A549 (cell line): ENCODE data around the gene INTS4. TPM values are rescaled to one million over a fixed set of nuclear protein-coding genes. Genes with fewer than 3 reads are reported as not detected.

Source experiments
- ATAC-seq, 2 experiments: fragments of 200-7000 bp in 1 of 2; fragments of >200 bp in 1 of 2; cut with Nextera tagmentation in 1 of 2; cut with Tn5 transposase in 1 of 2; 3 replicates each; pipeline versions ENCODE4 v1.8.0 to v1.9.1; 2018 to 2020; ENCODE audit warnings: mild to moderate bottlenecking in 1 of 2, moderate library complexity in 1 of 2
- CTCF ChIA-PET: fragments of 300-600 bp; sonication (Branson Sonifier 250); formaldehyde crosslinking; extraction: SDS; loops from one replicate; lab custom pipeline; 2021; ENCODE audit warnings: antibody characterized with exemption, inconsistent platforms; lab: Yijun Ruan, JAX
- POLR2A ChIA-PET: fragments of 350-600 bp; formaldehyde crosslinking; extraction: SDS; loops from one replicate; lab custom pipeline; 2021; ENCODE audit warnings: antibody characterized with exemption, inconsistent platforms; lab: Yijun Ruan, JAX
- DNase-seq, 2 experiments: peaks; one replicate each; pipeline versions ENCODE4 v3.0.0 to v3.0.0-alpha.2; 2011 to 2016; ENCODE audit warnings: low read depth in 1 of 2, low spot score in 1 of 2
- FAIRE-seq: peaks from 2 replicates; lab custom pipeline; 2011; peaks lifted over from hg19 to GRCh38; lab: Jason Lieb, UNC
- H3K27ac ChIP-seq, 2 experiments: fragments of >200 bp; sonication (Bioruptor Twin); formaldehyde crosslinking; 3 replicates each; pipeline ENCODE4 v1.5.1; 2016 to 2017
- H3K4me1 ChIP-seq: fragments of >200 bp; sonication (Bioruptor Twin); formaldehyde crosslinking; 3 replicates; pipeline ENCODE4 v1.6.1; 2016
- H3K4me2 ChIP-seq: fragments of >200 bp; sonication (Bioruptor Twin); formaldehyde crosslinking; 3 replicates; pipeline ENCODE4 v1.6.1; 2016
- H3K4me3 ChIP-seq: fragments of >200 bp; sonication (Bioruptor Twin); formaldehyde crosslinking; 3 replicates; pipeline ENCODE4 v1.5.1; 2016
- H3K9me3 ChIP-seq: fragments of >200 bp; sonication (Bioruptor Twin); formaldehyde crosslinking; 3 replicates; pipeline ENCODE4 v1.6.1; 2016
- CBX2 ChIP-seq: fragments of 200-600 bp; sonication (generic); IDR thresholded peaks from 2 replicates; pipeline ENCODE4 v1.6.1; 2016; ENCODE audit warnings: low read depth, mild to moderate bottlenecking, borderline replicate concordance
- CBX8 ChIP-seq: fragments of 200-600 bp; sonication (generic); IDR thresholded peaks from 2 replicates; pipeline ENCODE4 v1.6.1; 2016
- CEBPB ChIP-seq, 2 experiments: fragments of >200 bp in 1 of 2; sonication (Bioruptor Twin) in 1 of 2; formaldehyde crosslinking in 1 of 2; IDR thresholded peaks; 2 replicates each; pipeline ENCODE4 v1.6.1; 2012 to 2016
- CHD2 ChIP-seq: fragments of 150-350 bp; IDR thresholded peaks from 2 replicates; pipeline ENCODE4 v1.6.1; 2014; ENCODE audit warnings: low read length; ENCODE audit not compliant: partially characterized antibody
- CHD4 ChIP-seq: fragments of 200-600 bp; sonication (generic); IDR thresholded peaks from 2 replicates; pipeline ENCODE4 v1.6.1; 2016; ENCODE audit warnings: antibody characterized with exemption, mild to moderate bottlenecking, borderline replicate concordance
- EHF ChIP-seq: fragments of 250-450 bp; sonication (Bioruptor Pico); IDR thresholded peaks from 2 replicates; pipeline ENCODE4 v1.5.0; 2020; ENCODE audit warnings: mild to moderate bottlenecking
- EP300 ChIP-seq, 2 experiments: fragments of >200 bp; sonication (Bioruptor Twin); formaldehyde crosslinking; IDR thresholded peaks; 2 replicates in 1 of 2; 3 replicates in 1 of 2; pipeline ENCODE4 v1.6.1; 2016 to 2017
- HDAC2 ChIP-seq: fragments of 200-600 bp; sonication (generic); IDR thresholded peaks from 2 replicates; pipeline ENCODE4 v1.6.1; 2016
- HOXA7 ChIP-seq: fragments of 250-450 bp; sonication (Bioruptor Pico); IDR thresholded peaks from 2 replicates; pipeline ENCODE4 v1.5.0; 2020; ENCODE audit warnings: mild to moderate bottlenecking, moderate library complexity
- HOXB13 ChIP-seq: fragments of 250-450 bp; sonication (Bioruptor Pico); IDR thresholded peaks from 2 replicates; pipeline ENCODE4 v1.5.0; 2020; ENCODE audit warnings: low read depth, mild to moderate bottlenecking, moderate library complexity
- HOXB5 ChIP-seq: fragments of 250-450 bp; sonication (Bioruptor Pico); IDR thresholded peaks from 2 replicates; pipeline ENCODE4 v1.5.0; 2020; ENCODE audit warnings: mild to moderate bottlenecking, moderate library complexity
- JUN ChIP-seq, 2 experiments: fragments of >200 bp; sonication (Bioruptor Twin); formaldehyde crosslinking; IDR thresholded peaks; 2 replicates in 1 of 2; 3 replicates in 1 of 2; pipeline ENCODE4 v1.6.1; 2016 to 2017
- JUNB ChIP-seq: fragments of >200 bp; sonication (Bioruptor Twin); formaldehyde crosslinking; IDR thresholded peaks from 2 replicates; pipeline ENCODE4 v1.6.1; 2016
- MAFK ChIP-seq: fragments of 450-650 bp; IDR thresholded peaks from 2 replicates; pipeline ENCODE4 v1.6.1; 2014; ENCODE audit not compliant: partially characterized antibody
- MYC ChIP-seq: IDR thresholded peaks from 2 replicates; pipeline ENCODE4 v1.6.1; 2012; ENCODE audit warnings: mild to moderate bottlenecking, inconsistent platforms, low read length, improper control_type of control experiment, borderline replicate concordance
- NPAS2 ChIP-seq: fragments of 250-450 bp; sonication (Bioruptor Pico); IDR thresholded peaks from 2 replicates; pipeline ENCODE4 v1.8.0; 2022; ENCODE audit warnings: mild to moderate bottlenecking, moderate library complexity, borderline replicate concordance
- NR3C1 ChIP-seq: fragments of >200 bp; sonication (Bioruptor Twin); formaldehyde crosslinking; IDR thresholded peaks from 3 replicates; pipeline ENCODE4 v1.6.1; 2017
- POLR2AphosphoS2 ChIP-seq: conservative IDR thresholded peaks from 2 replicates; pipeline ENCODE4 v1.6.1; 2012; ENCODE audit warnings: low read length, improper control_type of control experiment, inconsistent platforms
- TFCP2L1 ChIP-seq: fragments of 250-450 bp; sonication (Bioruptor Pico); IDR thresholded peaks from 2 replicates; pipeline ENCODE4 v1.5.0; 2021; ENCODE audit warnings: mild to moderate bottlenecking
- ZNF302 ChIP-seq: fragments of 250-450 bp; sonication (Bioruptor Pico); IDR thresholded peaks from 2 replicates; pipeline ENCODE4 v1.9.0; 2021; ENCODE audit warnings: inconsistent platforms, mild to moderate bottlenecking, moderate library complexity
- WGBS: methylation state at CpG from one replicate; pipeline ENCODE4 v1.1.6; 2017; ENCODE audit errors: missing lambda C conversion rate; 5-methylcytosine and 5-hydroxymethylcytosine counted together
- polyA plus RNA-seq, 4 experiments: library from polyadenylated mRNA; depleted of rRNA in 3 of 4; stranded (reverse); fragments of >200 nt; fragmentation: RNase III in 1 of 4; extraction: RNeasy Plus Mini Kit Qiagen cat#74134 plus additional on column Dnase treatment in 1 of 4; gene quantifications; 2 replicates in 3 of 4; 3 replicates in 1 of 4; pipeline ENCODE4 v1.2.3, GENCODE V29; 2011 to 2017
- TF ChIP-seq, protein P1 (sequence below): fragments of >200 bp; sonication (Bioruptor Twin); formaldehyde crosslinking; IDR thresholded peaks from 3 replicates; pipeline ENCODE4 v1.5.1; 2016
- TF ChIP-seq, protein P2 (sequence below): fragments of 250-450 bp; sonication (Bioruptor Pico); IDR thresholded peaks from 2 replicates; pipeline ENCODE4 v1.5.0; 2021; ENCODE audit warnings: mild to moderate bottlenecking, moderate library complexity, borderline replicate concordance
- TF ChIP-seq, protein P3 (sequence below): fragments of 200-600 bp; sonication (generic); IDR thresholded peaks from 2 replicates; pipeline ENCODE4 v1.6.1; 2016; ENCODE audit warnings: antibody characterized with exemption, mild to moderate bottlenecking, moderate library complexity
- TF ChIP-seq, protein P4 (sequence below): fragments of 250-450 bp; sonication (Bioruptor Pico); IDR thresholded peaks from 2 replicates; pipeline ENCODE4 v1.5.0; 2020; ENCODE audit warnings: low read depth, mild to moderate bottlenecking, moderate library complexity
- TF ChIP-seq, protein P5 (sequence below): IDR thresholded peaks from 2 replicates; pipeline ENCODE4 v1.6.1; 2012; ENCODE audit warnings: low read depth, borderline replicate concordance

INTS4 gene
- polyA plus RNA-seq, 2 of the 4 experiments (the other 2 are of a cell fraction), result 22.0 to 35.3 TPM

DNA sequence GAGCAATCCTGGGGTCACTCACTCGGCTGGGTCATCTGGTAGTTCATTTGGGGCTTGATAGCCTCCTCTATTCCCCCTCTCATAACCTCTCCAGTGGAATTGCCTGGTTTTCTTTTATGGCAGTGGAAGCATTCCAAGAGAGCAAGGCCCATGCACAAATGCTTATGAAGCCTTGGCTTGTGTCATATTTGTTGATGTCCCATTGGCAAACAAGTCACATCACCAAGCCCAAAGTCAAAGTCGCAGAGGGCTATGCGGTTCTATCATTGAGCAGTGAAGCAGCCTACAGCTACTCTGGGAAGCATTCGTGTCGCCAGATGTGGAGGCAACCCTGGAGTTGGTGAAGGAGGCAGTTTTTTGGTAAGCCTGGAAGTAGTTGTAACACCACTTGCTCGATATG is 16.3 kb upstream of the INTS4 start:
- no peak for DNase-seq
- Histone ChIP-seq H3K27ac (no peak overlapping the region), H3K4me1 (no peaks in the 10 kb centered on the region), H3K4me3 (no peak overlapping the region), H3K9me3 (no peaks in the 10 kb centered on the region), H3K4me2 (no peak overlapping the region)
- ChIA-PET POLR2A (interaction anchor here (1.2 kb wide), 1 partner anchor 16 kb away, joined by 4 read pairs; the partner anchor contains the start of gene INTS4), CTCF (interaction anchor here (0.7 to 2.3 kb wide), 3 partner anchors 9 to 36 kb away, joined by 3 to 7 read pairs (median 4); no protein-coding TSS in a partner anchor)
- TF ChIP-seq CBX2 (no peak), JUNB (no peak), HOXB5 (CRISPR knock-in tag) (no peak), TFCP2L1 (CRISPR knock-in tag) (no peak), JUN (IDR thresholded peaks at IDR 0.05) (no peak), CHD4 (no peak), MYC (no peak), POLR2AphosphoS2 (no peak), NPAS2 (CRISPR knock-in tag) (no peak)
- TF ChIP-seq, protein P1, sequence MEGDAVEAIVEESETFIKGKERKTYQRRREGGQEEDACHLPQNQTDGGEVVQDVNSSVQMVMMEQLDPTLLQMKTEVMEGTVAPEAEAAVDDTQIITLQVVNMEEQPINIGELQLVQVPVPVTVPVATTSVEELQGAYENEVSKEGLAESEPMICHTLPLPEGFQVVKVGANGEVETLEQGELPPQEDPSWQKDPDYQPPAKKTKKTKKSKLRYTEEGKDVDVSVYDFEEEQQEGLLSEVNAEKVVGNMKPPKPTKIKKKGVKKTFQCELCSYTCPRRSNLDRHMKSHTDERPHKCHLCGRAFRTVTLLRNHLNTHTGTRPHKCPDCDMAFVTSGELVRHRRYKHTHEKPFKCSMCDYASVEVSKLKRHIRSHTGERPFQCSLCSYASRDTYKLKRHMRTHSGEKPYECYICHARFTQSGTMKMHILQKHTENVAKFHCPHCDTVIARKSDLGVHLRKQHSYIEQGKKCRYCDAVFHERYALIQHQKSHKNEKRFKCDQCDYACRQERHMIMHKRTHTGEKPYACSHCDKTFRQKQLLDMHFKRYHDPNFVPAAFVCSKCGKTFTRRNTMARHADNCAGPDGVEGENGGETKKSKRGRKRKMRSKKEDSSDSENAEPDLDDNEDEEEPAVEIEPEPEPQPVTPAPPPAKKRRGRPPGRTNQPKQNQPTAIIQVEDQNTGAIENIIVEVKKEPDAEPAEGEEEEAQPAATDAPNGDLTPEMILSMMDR, result no peak
- TF ChIP-seq, protein P2, sequence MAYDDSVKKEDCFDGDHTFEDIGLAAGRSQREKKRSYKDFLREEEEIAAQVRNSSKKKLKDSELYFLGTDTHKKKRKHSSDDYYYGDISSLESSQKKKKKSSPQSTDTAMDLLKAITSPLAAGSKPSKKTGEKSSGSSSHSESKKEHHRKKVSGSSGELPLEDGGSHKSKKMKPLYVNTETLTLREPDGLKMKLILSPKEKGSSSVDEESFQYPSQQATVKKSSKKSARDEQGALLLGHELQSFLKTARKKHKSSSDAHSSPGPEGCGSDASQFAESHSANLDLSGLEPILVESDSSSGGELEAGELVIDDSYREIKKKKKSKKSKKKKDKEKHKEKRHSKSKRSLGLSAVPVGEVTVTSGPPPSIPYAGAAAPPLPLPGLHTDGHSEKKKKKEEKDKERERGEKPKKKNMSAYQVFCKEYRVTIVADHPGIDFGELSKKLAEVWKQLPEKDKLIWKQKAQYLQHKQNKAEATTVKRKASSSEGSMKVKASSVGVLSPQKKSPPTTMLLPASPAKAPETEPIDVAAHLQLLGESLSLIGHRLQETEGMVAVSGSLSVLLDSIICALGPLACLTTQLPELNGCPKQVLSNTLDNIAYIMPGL (CRISPR knock-in tag), result no peak
- TF ChIP-seq, protein P3, sequence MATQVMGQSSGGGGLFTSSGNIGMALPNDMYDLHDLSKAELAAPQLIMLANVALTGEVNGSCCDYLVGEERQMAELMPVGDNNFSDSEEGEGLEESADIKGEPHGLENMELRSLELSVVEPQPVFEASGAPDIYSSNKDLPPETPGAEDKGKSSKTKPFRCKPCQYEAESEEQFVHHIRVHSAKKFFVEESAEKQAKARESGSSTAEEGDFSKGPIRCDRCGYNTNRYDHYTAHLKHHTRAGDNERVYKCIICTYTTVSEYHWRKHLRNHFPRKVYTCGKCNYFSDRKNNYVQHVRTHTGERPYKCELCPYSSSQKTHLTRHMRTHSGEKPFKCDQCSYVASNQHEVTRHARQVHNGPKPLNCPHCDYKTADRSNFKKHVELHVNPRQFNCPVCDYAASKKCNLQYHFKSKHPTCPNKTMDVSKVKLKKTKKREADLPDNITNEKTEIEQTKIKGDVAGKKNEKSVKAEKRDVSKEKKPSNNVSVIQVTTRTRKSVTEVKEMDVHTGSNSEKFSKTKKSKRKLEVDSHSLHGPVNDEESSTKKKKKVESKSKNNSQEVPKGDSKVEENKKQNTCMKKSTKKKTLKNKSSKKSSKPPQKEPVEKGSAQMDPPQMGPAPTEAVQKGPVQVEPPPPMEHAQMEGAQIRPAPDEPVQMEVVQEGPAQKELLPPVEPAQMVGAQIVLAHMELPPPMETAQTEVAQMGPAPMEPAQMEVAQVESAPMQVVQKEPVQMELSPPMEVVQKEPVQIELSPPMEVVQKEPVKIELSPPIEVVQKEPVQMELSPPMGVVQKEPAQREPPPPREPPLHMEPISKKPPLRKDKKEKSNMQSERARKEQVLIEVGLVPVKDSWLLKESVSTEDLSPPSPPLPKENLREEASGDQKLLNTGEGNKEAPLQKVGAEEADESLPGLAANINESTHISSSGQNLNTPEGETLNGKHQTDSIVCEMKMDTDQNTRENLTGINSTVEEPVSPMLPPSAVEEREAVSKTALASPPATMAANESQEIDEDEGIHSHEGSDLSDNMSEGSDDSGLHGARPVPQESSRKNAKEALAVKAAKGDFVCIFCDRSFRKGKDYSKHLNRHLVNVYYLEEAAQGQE, result no peak
- TF ChIP-seq, protein P4, sequence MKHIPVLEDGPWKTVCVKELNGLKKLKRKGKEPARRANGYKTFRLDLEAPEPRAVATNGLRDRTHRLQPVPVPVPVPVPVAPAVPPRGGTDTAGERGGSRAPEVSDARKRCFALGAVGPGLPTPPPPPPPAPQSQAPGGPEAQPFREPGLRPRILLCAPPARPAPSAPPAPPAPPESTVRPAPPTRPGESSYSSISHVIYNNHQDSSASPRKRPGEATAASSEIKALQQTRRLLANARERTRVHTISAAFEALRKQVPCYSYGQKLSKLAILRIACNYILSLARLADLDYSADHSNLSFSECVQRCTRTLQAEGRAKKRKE (CRISPR knock-in tag), result no peak
- TF ChIP-seq, protein P5, sequence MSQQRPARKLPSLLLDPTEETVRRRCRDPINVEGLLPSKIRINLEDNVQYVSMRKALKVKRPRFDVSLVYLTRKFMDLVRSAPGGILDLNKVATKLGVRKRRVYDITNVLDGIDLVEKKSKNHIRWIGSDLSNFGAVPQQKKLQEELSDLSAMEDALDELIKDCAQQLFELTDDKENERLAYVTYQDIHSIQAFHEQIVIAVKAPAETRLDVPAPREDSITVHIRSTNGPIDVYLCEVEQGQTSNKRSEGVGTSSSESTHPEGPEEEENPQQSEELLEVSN, result no peak
- ATAC-seq, result no peak
- 75% methylated on average over 6 of the region's 6 CpGs for WGBS
- no peak for FAIRE-seq

DNA sequence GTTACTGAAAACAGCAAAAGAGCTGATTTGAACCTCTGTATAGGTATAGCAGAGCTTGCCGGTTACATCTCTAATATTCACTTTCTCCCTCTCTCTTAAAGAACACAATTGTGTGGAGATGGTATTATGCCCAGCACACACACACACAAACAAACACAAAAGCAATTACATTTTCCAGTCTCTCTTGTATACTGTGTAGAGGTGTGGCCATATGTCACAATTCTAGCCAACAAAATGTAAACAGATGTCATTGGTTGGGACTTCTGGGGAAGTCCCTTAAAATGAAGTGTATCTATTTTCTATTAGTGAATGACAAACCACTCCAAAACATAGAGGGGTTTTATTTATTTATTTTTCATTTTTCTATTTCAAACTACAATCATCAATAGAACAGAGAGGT is 15.8 kb upstream of the INTS4 start:
- no peak overlapping the region for H3K4me3 ChIP-seq
- DNase-seq (no peak), FAIRE-seq (no peak), ATAC-seq (no peak)
- no peaks in the 10 kb centered on the region for H3K9me3 ChIP-seq
- H3K27ac ChIP-seq, result no peak overlapping the region
- no peak for TF ChIP-seq POLR2AphosphoS2
- TF ChIP-seq HOXA7 (CRISPR knock-in tag), result no peak
- no peak for TF ChIP-seq CBX8
- no peak for TF ChIP-seq HOXB13 (CRISPR knock-in tag)
- TF ChIP-seq MYC, result no peak
- no peak for TF ChIP-seq CEBPB (IDR thresholded peaks at IDR 0.05)
- no peak for TF ChIP-seq NPAS2 (CRISPR knock-in tag)
- no peak for TF ChIP-seq CBX2
- TF ChIP-seq CHD2, result no peak
- TF ChIP-seq, protein P4 (CRISPR knock-in tag), result no peak
- no peak for TF ChIP-seq HDAC2
- TF ChIP-seq NR3C1, result no peak
- TF ChIP-seq, protein P5, result no peak
- no peak for TF ChIP-seq ZNF302 (CRISPR knock-in tag)
- TF ChIP-seq EHF (CRISPR knock-in tag), result no peak
- TF ChIP-seq MAFK, result no peak
- TF ChIP-seq EP300 (IDR thresholded peaks at IDR 0.05), result no peak
- H3K4me1 ChIP-seq, result no peaks in the 10 kb centered on the region
- WGBS, result 98% methylated on average over 1 of the region's 1 CpG
- POLR2A ChIA-PET, result no interaction called here
- CTCF ChIA-PET, result interaction anchor here (0.7 to 2.3 kb wide), 3 partner anchors 11 to 36 kb away, joined by 3 to 7 read pairs (median 6); no protein-coding TSS in a partner anchor
- H3K4me2 ChIP-seq, result no peak overlapping the region
